HG03159 (cell line): ENCODE measurements around the gene SIRPA.

Experiments used
- ATAC-seq: cut with Tn5 transposase; IDR thresholded peaks from one replicate; pipeline ENCODE4 v1.9.1; 2021; ENCODE audit warnings: mild to moderate bottlenecking, moderate library complexity; ENCODE audit not compliant: unreplicated experiment

The SIRPA gene

GRCh38 chr20:1870323-1870722 lies 24.9 kb upstream of the SIRPA start:
- ATAC-seq: no peak

GRCh38 chr20:1870792-1871550 lies 24.2 kb upstream of the SIRPA start:
- ATAC-seq: peak; percentile 70

GRCh38 chr20:1871807-1872458 lies 23.3 kb upstream of the SIRPA start:
- ATAC-seq: no peak

- no peak for ATAC-seq
Measured at GRCh38 chr20:1872459-1873097, 22.6 kb upstream of the SIRPA start.

GRCh38 chr20:1874450-1875182 lies 20.6 kb upstream of the SIRPA start:
- ATAC-seq: no peak

GRCh38 chr20:1875183-1875554 lies 20.0 kb upstream of the SIRPA start:
- no peak for ATAC-seq

- ATAC-seq: no peak
Measured at GRCh38 chr20:1875762-1876161, 19.4 kb upstream of the SIRPA start.

GRCh38 chr20:1876217-1876921 lies 18.8 kb upstream of the SIRPA start:
- no peak for ATAC-seq

- no peak for ATAC-seq
Measured at GRCh38 chr20:1876975-1877608, 18.1 kb upstream of the SIRPA start.

- ATAC-seq: no peak
Measured at GRCh38 chr20:1877609-1878200, 17.5 kb upstream of the SIRPA start.

GRCh38 chr20:1879369-1879768 lies 15.8 kb upstream of the SIRPA start:
- no peak for ATAC-seq

GRCh38 chr20:1879934-1880333 lies 15.3 kb upstream of the SIRPA start:
- ATAC-seq: no peak

GRCh38 chr20:1880529-1881239 lies 14.5 kb upstream of the SIRPA start:
- ATAC-seq: no peak

- ATAC-seq: no peak
Measured at GRCh38 chr20:1881240-1881835, 13.9 kb upstream of the SIRPA start.

- no peak for ATAC-seq
Measured at GRCh38 chr20:1882026-1882425, 13.2 kb upstream of the SIRPA start.

- ATAC-seq: no peak
Measured at GRCh38 chr20:1883986-1884385, 11.2 kb upstream of the SIRPA start.

GRCh38 chr20:1885254-1885653 lies 10.0 kb upstream of the SIRPA start:
- ATAC-seq: no peak

- no peak for ATAC-seq
Measured at GRCh38 chr20:1885940-1886693, 9.1 kb upstream of the SIRPA start.
